RWPE2 (cell line): ENCODE measurements around the gene CHCHD1.
A peak's percentile ranks its signal among the peaks of the same experiment; 100 is the strongest.

Experiments used
- ATAC-seq: fragments of 200-7000 bp; cut with Tn5 transposase; 3 replicates; pipeline ENCODE4 v1.9.1; 2021; ENCODE audit warnings: low read depth
- DNase-seq: peaks from one replicate; pipeline ENCODE4 v3.0.0-alpha.2; 2020; ENCODE audit warnings: low spot score
- H3K27ac ChIP-seq: fragments of 450-650 bp; 2 replicates; pipeline ENCODE4 v1.5.1; 2017; ENCODE audit warnings: mild to moderate bottlenecking; ENCODE audit not compliant: poor library complexity, severe bottlenecking
- H3K27me3 ChIP-seq: fragments of 250-450 bp; sonication (Bioruptor Pico); 2 replicates; pipeline ENCODE4 v1.5.1; 2021; ENCODE audit warnings: mild to moderate bottlenecking, moderate library complexity; ENCODE audit not compliant: insufficient read depth, poor library complexity, severe bottlenecking
- H3K36me3 ChIP-seq: fragments of 250-450 bp; sonication (Bioruptor Pico); 2 replicates; pipeline ENCODE4 v1.5.1; 2020; ENCODE audit warnings: low read depth, mild to moderate bottlenecking, moderate library complexity
- H3K4me1 ChIP-seq: fragments of 250-450 bp; sonication (Bioruptor Pico); 2 replicates; pipeline ENCODE4 v1.5.1; 2021; ENCODE audit warnings: mild to moderate bottlenecking, moderate library complexity; ENCODE audit not compliant: insufficient read depth, poor library complexity, severe bottlenecking
- H3K4me3 ChIP-seq: fragments of 250-450 bp; sonication (Bioruptor Pico); 2 replicates; pipeline ENCODE4 v1.5.1; 2021; ENCODE audit warnings: mild to moderate bottlenecking, moderate library complexity; ENCODE audit not compliant: severe bottlenecking
- H3K9me3 ChIP-seq: fragments of 250-450 bp; sonication (Bioruptor Pico); 2 replicates; pipeline ENCODE4 v1.5.1; 2021; ENCODE audit warnings: mild to moderate bottlenecking, moderate library complexity; ENCODE audit not compliant: severe bottlenecking
- CTCF ChIP-seq: fragments of 450-650 bp; IDR thresholded peaks from one replicate; pipeline ENCODE4 v1.5.1; 2017; ENCODE audit warnings: mild to moderate bottlenecking, moderate library complexity; ENCODE audit not compliant: poor library complexity, severe bottlenecking

CHCHD1 gene

GRCh38 chr10:73759512-73760115 lies 22.2 kb upstream of the CHCHD1 start:
- no peak overlapping the region for H3K27ac ChIP-seq
- TF ChIP-seq CTCF, result no peak
- H3K4me3 ChIP-seq, result no peak overlapping the region
- no peak for DNase-seq
- no peak for ATAC-seq
- no peaks in the 10 kb centered on the region for H3K9me3 ChIP-seq
- no peaks in the 10 kb centered on the region for H3K27me3 ChIP-seq
- peaks cover 76% of the 10 kb centered on the region for H3K36me3 ChIP-seq
- peaks cover 16% of the 10 kb centered on the region for H3K4me1 ChIP-seq

- peaks cover 81% of the 10 kb centered on the region for H3K36me3 ChIP-seq
- no peak for DNase-seq
- no peak for TF ChIP-seq CTCF
Measured at GRCh38 chr10:73761781-73762180, 20.1 kb upstream of the CHCHD1 start.

DNA sequence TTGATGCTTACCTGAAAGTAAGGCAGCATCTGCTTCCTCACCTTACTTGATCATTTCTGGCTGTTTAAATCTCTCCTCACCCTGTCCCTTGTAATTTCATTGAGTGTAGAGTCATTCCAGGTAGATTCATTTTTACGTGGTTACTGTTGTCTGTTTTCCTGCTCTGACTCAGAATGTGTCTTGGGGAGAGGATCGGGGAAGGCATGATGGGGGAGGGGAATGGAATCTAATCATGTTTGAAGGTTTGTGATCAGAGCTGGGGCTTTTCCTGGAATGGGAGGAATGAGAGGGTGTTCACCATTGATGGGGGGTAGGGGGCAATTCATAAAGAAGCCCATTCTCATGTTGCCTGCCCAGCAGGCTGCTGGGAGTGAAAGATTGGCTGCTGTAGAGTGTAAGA lies 18.9 kb upstream of the CHCHD1 start:
- H3K36me3 ChIP-seq, result peaks cover 91% of the 10 kb centered on the region
- H3K9me3 ChIP-seq, result no peaks in the 10 kb centered on the region
- H3K27me3 ChIP-seq, result no peaks in the 10 kb centered on the region
- H3K4me1 ChIP-seq, result peaks cover 16% of the 10 kb centered on the region
- H3K27ac ChIP-seq, result peak overlapping the region; percentile 49
- TF ChIP-seq CTCF, result no peak
- ATAC-seq, result peak; percentile 95
- DNase-seq, result no peak
- no peak overlapping the region for H3K4me3 ChIP-seq

More at GRCh38 chr10:73761781-73762180, 20.1 kb upstream of the CHCHD1 start:
- H3K9me3 ChIP-seq, result no peaks in the 10 kb centered on the region
- H3K4me3 ChIP-seq, result no peak overlapping the region
- no peak for ATAC-seq
- no peaks in the 10 kb centered on the region for H3K27me3 ChIP-seq
- peak overlapping the region; percentile 49 for H3K27ac ChIP-seq
- H3K4me1 ChIP-seq, result peaks cover 16% of the 10 kb centered on the region

DNA sequence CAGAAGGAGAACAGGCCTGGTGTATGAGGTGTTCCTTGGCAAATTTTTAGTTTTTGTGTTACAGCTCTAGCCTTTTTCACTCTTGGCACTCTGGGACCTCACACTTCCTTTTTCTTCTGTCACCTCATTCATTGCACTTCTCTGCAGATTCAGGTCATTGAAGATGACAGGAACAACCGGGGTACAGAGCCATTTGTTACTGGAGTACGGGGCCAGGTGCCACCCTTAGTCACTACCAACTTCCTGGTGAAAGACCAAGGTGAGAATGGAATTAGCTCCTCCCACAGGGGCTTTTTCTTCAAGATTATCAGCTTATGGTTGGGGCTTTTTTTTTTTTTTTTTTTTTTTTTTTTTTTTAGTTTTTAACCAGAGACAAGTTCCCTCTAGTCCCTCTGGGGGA lies 18.5 kb upstream of the CHCHD1 start:
- Histone ChIP-seq H3K36me3 (peaks cover 94% of the 10 kb centered on the region), H3K4me1 (peaks cover 16% of the 10 kb centered on the region), H3K9me3 (no peaks in the 10 kb centered on the region), H3K27ac (peak overlapping the region; percentile 49), H3K4me3 (no peak overlapping the region), H3K27me3 (no peaks in the 10 kb centered on the region)
- TF ChIP-seq CTCF, result no peak
- no peak for DNase-seq
- no peak for ATAC-seq

DNA sequence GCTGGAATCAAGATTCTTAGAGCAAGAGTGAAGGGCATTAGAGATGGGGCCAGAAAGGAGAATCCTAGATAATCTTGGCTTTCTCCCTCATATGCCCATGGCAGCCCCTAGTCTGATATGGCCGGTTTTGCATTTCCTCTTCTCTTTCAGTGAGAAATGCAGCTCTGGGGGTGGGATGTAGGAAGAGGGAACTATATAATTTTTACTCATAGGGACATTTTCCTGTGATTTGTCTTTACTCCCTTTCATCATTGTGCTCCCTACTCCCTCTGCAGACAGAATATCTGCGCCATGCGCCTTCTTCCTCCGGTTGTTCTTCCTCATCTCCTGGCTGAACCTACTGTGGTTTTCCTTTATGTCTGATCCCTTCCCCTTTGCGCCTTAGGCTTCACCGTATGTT lies 16.8 kb upstream of the CHCHD1 start:
- Histone ChIP-seq H3K27ac (no peak overlapping the region), H3K4me3 (no peak overlapping the region), H3K4me1 (peaks cover 16% of the 10 kb centered on the region), H3K27me3 (no peaks in the 10 kb centered on the region), H3K36me3 (peaks cover 95% of the 10 kb centered on the region), H3K9me3 (no peaks in the 10 kb centered on the region)
- no peak for TF ChIP-seq CTCF
- no peak for ATAC-seq
- no peak for DNase-seq
